ENCODE data around the gene SLC25A21.

The SLC25A21 gene

DNA sequence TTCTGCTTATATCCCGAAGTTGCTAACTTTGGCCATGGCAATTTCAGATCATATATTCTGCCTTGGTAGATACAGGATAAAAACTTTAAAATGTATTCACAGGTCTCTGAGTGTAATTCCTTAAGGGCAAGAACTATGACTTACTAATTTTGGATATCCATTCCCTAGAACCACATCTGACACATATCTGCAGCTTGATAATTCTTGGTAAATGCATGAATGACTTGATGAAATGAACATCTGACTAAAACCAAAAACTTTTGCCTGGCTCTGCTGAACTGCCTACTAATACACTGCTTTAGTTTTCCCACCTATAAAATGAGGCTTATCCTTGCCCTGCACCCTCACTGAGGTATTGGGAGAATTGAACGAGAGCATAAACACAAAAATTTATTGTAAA lies 32.2 kb downstream of the SLC25A21 start:
- no peak for DNase-seq

DNA sequence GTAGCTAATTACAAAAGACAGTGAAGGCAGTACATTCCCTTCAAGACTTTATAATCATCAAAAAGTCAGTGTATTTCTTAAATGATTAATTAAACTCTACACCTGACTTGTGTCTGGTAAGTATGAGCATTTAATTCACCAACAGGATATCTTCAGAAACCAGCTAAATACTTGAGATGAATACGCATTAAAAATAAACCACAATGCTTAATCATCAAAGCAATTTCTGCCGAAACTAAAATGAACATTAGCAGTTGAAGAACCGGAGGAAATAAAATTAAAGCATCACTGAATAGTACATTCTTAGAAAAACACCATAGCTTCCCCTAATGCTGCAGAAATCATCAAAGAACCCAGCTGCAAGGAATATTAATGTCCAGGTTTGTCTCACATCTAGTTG lies 32.7 kb downstream of the SLC25A21 start:
- DNase-seq = no peak

DNA sequence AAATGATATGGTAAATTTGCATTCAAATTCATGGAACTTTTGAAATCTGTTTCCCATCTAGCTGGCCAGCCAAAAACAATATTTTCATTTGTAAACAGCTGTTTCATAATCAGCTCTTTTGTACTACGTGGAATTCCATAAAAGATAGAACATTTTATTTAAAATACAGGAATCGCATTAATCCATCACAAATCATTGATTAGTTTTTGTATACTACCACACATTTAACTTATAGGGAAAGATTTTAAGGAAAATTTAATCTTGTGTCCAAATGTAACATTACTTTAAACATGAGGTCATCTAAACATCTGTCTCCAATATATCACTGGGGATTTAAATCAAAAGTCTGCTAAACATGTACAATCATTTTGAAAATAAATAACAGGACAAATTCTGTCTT lies 33.5 kb downstream of the SLC25A21 start:
- DNase-seq = no peak

DNA sequence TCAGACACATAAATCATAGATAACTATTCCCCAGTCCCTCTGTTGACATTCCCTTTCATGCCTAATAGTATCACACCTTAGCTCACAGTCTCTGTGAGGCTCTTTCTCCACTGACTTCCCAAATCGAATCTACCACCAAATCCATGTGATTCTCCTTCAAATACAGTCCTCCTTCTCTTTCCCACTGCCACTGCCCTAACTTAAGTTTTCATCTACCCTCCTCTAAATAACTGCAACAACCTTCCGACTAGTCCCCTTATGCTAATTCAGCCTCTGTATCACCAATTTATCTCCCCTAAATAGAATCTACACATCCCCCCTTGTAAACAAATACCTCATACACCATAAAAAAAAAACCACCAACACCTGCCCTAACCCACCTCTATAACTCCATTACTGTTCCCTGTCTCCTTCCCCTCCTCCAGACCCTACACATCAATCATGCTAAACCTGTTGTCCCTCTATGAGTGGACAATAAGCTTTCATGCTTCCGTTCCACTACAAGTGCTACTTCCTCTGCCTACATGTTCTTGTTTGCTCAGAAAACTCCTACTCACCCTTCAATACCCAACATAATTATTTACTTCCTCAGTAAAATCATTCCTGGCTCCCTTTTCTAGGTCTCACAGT lies 39.0 kb downstream of the SLC25A21 start:
- DNase-seq = no peak

DNA sequence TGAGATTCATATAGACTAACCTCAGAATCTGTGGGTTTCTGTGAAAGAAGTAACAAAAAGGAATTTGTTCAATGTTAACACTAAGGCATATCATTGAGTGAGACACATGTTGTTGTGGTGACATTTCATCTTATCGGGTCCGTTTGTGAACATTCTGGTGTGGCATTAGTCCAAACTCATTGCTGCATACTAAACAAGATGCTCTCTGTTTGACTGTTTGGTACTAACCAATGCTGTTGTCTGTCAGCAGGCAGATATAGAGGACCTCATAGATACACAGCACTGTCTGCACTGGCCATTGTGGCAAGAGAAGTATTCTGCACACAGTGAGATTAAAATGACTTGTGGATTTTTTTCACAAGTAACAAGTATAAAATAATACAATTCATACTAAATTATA lies 41.2 kb downstream of the SLC25A21 start:
- DNase-seq = no peak

DNA sequence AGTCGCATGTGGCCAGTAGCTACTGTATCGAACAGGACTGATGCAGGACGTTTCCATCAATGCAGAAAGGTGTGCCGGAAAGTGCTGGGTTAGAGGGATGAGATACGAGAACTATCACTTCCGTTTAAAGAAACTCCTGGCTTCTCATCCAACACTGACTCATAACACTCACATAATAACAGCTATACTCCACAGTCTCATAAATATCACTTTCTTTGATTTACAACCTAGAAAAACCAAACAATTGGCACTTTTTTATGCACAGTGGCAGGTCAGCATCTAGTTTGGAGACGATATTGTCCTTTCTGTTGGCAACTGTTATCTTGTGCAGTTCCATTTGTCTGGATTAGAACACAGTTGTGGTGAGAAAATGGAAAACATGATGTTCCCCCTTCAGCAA lies 43.4 kb downstream of the SLC25A21 start:
- no peak for DNase-seq

DNA sequence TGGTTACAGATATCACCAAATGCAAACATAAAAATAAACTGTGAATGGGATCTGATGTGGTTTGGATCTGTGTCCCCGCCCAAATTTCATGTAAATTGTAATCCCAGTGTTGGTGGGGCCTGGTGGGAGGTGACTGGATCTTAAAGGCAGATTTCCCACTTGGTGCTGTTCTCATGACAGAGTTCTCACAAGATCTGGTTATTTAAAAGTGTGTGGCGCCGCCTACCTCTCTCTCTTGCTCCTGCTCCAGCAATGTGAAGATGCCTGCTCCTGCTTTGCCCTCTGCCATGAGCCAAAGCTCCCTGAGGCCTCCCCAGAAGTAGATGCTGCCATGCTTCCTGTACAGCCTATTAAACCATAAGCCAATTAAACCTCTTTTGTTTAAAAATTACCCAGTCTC lies 47.8 kb downstream of the SLC25A21 start:
- no peak for DNase-seq

DNA sequence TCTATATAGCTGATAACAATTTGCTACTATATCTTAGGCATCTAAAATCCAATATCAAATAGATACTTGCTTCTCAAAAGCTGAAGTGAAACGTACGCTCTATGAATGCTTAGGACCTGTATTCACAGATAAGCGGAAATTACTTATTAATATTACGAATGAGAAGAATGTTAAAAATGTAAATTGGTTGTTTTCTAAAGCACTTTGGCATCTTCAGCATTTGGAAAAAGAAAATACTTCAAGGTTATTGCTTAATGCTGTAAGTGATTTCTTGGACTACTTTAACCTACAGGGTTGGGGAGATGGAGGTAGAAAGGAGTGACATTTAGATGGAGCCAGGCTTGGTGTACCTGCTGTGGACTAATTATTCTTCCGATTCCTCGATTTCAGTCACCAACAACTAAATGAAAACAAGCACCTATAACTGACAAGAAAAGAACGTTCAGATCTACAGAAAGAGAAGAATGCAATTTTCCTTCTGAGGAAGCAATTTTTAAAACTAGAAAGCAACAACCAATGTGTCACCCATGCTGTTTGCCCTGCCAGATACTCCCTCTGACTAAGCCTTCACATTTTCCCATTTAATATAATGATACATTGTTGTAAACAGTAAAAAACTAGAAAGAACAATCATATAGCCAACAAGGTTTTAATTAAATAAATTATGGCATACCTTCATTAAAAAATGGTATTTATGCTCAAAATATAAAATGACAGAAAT lies 49.3 kb downstream of the SLC25A21 start:
- no peak for DNase-seq

DNA sequence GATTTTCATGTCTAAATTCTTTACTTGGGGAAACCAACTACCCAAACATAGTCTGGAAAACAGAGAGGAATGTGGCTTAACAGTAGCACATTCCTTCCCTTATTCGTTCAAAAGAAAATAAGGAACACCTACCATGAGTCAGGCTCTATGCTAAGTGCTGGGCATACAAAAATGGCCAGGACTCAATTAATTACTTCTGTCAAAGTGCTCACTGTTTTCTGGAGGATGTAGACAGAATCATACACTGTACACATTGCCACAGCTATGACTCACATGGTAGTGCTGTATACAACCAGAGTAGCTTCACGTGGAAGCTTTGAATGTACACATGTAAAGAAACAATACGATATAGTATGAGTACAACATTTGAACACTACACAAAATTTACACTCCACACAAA lies 50.1 kb downstream of the SLC25A21 start:
- no peak for DNase-seq

DNA sequence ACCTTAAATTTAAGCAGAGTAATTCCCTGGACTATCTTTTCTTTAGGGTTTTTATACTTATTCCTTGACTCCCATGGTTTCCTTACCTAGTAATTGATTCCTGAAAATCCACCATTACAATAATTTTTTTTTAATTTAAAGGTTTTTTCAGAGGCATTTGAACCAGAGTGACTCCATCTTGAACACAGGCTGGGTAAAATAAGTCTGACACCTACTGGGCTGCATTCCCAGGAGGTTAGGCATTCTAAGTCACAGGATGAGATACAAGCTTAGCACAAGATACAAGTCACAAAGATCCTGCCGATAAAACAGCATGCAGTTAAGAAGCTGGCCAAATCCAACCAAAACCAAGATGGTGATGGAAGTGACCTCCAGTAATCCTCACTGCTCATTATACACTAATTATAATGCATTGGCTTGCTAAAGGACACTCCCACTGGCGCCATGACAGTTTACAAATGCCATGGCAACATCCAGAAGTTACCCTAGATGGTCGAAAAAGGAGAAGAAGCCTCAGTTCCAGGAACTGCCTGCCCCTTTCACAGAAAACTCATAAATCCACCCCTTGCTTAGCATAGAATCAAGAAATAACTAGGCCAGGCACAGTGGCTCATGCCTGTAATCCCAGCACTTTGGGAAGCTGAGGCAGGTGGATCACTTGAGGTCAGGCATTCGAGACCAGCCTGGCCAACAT lies 53.6 kb downstream of the SLC25A21 start:
- DNase-seq = no peak

DNA sequence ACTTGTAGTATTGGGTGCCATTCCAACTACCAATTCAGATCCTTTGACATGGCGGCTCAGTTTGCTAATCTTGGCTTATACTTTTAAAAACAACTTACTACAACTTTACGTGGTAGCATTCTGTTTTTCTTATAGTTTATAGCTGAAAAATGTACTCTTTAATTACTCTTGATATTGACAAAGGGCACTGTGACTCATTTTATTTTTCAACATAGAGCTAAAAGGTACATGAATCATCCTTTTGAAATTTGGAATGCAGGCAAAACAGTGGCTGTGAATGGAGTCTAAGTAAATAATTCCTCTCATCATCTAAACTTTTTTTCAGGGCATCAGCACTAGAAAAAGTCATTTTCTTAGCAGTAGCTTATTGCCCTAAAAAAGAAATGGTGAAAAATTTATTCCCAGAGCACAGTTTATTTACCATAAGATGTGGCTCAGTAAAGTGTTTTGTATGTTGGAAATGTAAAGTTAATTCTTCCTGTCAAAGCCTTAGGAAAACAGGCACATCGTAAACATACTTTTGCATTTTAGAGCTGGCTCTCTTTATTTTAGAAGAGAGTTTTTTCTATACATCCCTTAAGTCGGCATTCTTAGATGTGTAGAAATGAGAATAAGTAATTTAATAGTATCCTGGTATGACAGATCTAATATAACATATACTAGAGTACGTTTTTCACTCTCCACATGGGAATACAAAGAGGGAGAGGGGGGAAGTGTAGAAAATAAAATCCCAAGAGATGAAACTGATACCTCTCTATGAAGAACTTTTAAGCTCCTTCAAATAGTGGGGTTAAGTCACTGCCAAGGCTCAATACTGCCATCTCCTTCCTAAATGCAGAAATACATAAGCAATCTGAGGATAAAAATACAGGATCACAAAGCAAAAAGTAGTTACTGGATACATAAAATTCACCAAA lies 55.2 kb downstream of the SLC25A21 start:
- peak; percentile 8 for DNase-seq

DNA sequence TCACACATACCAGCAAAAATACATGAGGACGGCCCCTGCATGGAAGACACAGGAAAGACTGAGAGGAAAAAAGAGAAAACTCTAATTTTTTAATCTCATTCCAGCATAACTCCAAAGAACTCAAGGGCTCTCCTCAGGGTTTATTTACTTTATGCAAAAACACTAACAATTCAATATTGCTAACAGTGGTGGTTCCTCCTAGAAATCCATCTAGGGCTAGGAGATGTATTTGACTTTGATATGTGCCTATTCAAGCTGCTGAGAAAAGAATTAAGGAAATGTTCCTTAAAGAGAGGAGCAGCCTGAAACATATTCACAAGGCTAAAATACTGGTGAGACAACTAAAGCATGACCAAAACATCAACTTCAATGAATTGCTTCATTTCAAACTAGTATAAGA lies 57.0 kb downstream of the SLC25A21 start:
- no peak for DNase-seq

DNA sequence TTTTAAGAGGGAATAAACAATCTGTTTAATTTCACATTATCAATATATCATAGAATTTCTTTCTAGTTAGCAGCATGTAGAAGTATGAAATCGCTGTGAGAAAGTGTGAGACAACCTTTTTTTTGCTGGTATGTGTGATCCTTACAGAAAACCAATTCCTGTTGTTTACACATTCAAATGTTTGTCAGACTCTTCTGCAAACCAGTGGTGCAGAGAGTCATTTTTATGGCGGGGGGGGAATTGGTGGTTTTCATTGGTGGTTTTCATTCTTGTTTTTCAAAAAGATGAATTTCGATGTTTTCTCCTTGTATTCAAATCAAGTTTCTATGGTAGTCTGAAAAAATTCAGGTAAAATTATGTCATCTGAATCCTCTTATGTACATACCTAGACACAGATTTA lies 57.8 kb downstream of the SLC25A21 start:
- no peak for DNase-seq

DNA sequence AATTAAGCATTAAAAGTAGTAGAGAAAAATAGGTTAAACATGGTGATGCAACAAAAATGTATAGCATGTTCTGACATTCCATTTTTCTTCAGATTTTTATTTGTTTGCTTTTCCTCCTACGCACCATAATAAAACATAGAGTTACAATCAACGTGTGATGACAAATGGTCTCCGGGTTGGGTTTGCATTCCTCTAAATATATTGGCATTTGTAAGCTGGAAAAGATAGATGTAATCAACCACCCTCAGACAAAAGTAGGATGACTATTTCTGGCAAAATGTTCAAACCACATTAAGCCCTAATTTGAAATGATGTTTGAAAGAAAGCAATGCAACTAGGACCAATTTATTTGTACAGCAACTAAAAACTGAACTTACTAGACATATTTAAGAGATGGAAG lies 58.4 kb downstream of the SLC25A21 start:
- DNase-seq = no peak

DNA sequence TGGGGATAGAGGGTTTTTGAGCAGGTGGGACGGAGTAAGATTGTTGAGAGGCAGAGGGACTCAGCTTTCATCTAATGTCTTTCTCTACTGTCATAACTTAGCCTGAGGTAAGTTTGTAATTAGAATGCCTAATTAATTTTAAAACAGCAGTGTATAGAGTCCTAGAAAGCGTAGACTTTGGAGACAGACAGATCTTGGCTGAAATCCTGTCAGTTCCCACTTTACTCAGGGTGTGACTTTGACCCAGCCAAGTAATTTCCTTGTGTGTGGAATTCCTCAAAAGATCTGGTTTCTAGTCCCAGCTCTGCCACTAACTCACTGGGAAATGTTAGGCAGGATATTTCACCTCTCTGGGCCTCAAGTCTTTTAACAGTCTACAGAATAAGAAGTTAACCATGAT lies 74.3 kb downstream of the SLC25A21 start:
- DNase-seq = no peak

DNA sequence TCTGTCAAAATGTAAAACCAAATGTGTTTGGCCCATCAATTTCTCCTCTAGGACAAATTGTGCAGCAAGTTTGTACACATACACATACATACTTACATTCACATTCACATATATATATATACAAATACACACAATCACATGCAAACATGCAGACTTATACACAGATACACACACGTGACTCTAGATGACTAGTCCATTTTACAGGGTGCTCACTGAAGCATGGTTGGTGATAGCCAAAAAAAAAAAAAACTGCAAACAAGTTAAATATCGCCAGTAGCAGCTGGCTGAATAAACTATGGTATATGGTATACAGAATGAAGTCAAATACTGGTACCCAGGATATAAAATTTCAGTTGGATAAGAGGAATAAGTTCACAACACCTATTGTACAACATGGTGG lies 77.9 kb downstream of the SLC25A21 start:
- DNase-seq = no peak

DNA sequence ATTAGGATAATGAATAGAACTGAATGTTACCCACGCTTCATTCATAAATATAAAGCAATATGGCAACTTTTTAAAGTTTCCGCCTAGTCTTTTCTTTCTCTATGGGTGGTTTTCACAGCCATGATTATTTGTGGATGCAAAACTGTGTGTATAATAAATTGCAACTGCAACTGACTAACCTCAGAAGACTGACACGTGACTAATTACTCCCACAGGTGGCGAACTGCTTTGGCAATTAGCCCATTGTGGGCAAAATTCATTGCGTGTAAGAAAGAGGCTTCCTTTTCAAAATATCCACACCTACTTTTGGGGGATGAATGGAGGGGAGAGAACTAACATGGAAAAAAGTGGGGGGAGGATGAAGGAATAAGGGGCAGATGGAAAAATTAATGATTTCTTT lies 79.0 kb downstream of the SLC25A21 start:
- DNase-seq = no peak

DNA sequence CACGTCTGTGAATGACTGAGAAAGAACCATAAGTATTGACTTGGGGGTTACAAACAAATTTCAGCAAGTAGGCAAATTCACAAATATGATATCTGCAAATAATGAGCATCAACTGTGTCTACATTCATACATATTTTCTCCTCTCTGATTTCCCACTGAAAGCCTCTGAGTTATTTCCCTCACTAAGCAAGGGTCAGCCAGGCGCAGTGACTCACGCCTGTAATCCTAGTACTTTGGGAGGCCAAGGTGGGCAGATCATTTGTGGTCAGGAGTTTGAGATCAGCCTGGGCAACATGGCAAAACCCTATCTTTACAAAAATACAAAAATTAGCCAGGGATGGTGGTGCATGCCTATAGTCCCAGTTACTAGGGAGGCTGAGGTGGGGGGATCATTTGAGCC lies 80.8 kb downstream of the SLC25A21 start:
- DNase-seq = no peak

DNA sequence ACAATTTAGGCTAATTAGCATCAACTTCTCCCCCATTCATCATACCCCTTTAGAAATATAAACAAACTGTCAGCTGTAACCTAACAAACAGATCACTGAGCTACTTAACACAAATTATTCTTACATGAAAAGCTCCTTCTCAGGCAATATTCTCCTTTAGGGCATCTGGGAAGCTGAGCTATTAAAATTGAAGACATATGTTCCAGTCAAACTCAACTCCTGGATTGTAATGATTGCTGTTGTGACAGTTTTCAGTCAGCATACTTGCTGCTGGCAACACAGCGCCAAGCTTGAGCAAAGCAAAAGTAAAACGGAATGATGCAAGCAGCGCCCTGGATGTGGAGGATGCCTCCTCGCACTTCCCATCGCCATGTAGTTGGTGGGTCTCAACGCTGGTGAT lies 82.4 kb downstream of the SLC25A21 start:
- peak; percentile 8 for DNase-seq

DNA sequence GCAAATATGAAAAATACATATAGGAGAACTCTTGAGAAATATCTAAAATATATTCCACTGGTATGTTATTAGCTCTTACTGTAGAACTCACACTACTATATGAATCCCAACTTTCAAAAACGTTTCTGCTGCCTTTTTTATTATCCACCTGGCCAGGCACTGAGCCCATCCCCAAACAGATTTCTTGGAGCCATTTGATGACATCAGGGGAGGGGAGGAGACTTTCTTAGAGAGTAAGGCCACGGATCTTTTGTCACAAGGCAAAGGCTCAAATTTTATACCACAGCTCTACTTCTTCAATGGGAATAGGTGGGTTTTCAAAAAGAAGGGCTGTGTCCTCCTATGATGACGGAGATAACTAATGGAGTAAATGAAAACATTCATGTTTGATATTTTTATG lies 83.0 kb downstream of the SLC25A21 start:
- no peak for DNase-seq

DNA sequence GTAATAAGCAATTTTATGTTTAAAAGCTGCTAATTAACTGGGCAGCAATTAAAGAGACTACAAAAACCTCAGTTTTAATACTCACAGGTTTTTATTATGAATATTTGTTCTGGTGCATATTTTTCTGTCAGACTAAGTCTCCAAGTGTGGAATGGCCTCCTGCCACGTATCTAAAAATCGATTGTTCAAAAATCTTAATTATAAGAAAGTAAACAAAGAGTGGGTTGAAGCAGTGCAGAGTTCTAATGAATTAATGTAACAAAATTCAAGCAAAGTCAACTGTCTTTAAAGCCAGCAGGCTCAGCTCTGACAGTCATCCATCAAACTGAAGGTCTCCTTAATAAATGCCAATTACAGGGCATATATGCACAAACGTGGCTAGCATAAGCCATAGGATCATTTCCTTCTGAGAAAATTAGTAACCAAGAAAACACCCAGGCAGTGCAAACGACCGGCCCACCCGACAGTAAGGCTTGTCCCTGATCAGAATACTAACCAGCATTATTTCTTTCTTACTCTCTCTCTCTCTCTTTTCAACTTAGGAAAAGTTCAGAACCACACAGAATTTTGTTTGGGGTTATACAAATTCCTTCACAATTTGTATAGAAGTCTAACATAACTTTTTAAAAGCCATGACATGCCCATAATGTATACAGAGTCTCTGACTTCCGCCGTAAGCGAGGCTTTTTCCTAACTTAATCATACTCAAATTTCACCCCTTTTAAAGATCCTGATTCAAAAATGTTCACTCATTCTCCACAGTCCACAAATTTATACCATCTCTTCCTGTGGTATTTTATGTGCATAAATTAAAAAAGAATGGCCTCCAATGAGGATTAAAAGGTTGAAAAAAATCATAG lies 83.8 kb downstream of the SLC25A21 start:
- DNase-seq = no peak

DNA sequence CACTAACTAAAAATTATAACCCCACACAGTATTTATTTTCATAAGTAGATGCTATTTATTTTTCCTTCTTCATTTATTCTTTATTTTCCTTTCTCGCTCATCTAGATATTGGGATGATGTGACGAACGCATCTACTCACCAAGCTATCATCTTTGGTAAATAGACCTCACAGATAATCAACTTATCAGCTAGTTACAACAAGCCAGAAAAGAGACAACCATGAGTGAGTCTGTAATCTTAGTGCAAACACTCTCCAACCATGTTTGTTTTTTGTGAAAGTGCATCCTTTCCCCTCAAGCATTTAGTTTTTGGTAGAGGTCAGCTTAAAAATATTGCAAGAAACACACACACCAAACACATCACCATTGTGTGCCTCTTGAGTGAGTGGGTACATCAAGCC lies 84.9 kb downstream of the SLC25A21 start:
- no peak for DNase-seq

Measured in eye (tissue), 1 donor.